Measurements from ENCODE around the gene PLIN5.

Gene PLIN5

GRCh38 chr19:4498694-4499093, 36.3 kb downstream of the PLIN5 start:
- DNase-seq (ENCODE audit: insufficient read length) (no peak), FAIRE-seq (no peak)
- TF ChIP-seq TAF1 (IDR thresholded peaks at IDR 0.05; ENCODE audit: borderline replicate concordance, low read depth, low read length) (no peak), POLR2AphosphoS5 (IDR thresholded peaks at IDR 0.05; ENCODE audit: low read depth, low read length) (no peak), POLR2A (IDR thresholded peaks at IDR 0.05; ENCODE audit: low read depth, low read length) (no peak)

GRCh38 chr19:4497770-4498389, 37.1 kb downstream of the PLIN5 start:
- FAIRE-seq, result no peak
- DNase-seq (ENCODE audit: insufficient read length), result no peak
- TF ChIP-seq POLR2A (IDR thresholded peaks at IDR 0.05; ENCODE audit: low read depth, low read length), result no peak
- no peak for TF ChIP-seq POLR2AphosphoS5 (IDR thresholded peaks at IDR 0.05; ENCODE audit: low read depth, low read length)
- no peak for TF ChIP-seq TAF1 (IDR thresholded peaks at IDR 0.05; ENCODE audit: borderline replicate concordance, low read depth, low read length)

- no peak for DNase-seq (ENCODE audit: insufficient read length)
- no peak for TF ChIP-seq POLR2AphosphoS5 (IDR thresholded peaks at IDR 0.05; ENCODE audit: low read depth, low read length)
- no peak for TF ChIP-seq POLR2A (IDR thresholded peaks at IDR 0.05; ENCODE audit: low read depth, low read length)
- TF ChIP-seq TAF1 (IDR thresholded peaks at IDR 0.05; ENCODE audit: borderline replicate concordance, low read depth, low read length), result no peak
- FAIRE-seq, result no peak
These were observed 38.7 kb downstream of the PLIN5 start for GRCh38 chr19:4496304-4496703.

- DNase-seq (ENCODE audit: insufficient read length) (no peak), FAIRE-seq (no peak)
- TF ChIP-seq POLR2AphosphoS5 (IDR thresholded peaks at IDR 0.05; ENCODE audit: low read depth, low read length) (no peak), POLR2A (IDR thresholded peaks at IDR 0.05; ENCODE audit: low read depth, low read length) (no peak), TAF1 (IDR thresholded peaks at IDR 0.05; ENCODE audit: borderline replicate concordance, low read depth, low read length) (no peak)
These were observed 39.6 kb downstream of the PLIN5 start for GRCh38 chr19:4495471-4495870.

GRCh38 chr19:4494691-4495064, 40.3 kb downstream of the PLIN5 start:
- TF ChIP-seq POLR2A (IDR thresholded peaks at IDR 0.05; ENCODE audit: low read depth, low read length) (no peak), POLR2AphosphoS5 (IDR thresholded peaks at IDR 0.05; ENCODE audit: low read depth, low read length) (no peak), TAF1 (IDR thresholded peaks at IDR 0.05; ENCODE audit: borderline replicate concordance, low read depth, low read length) (no peak)
- no peak for DNase-seq (ENCODE audit: insufficient read length)
- no peak for FAIRE-seq

- no peak for TF ChIP-seq POLR2A (IDR thresholded peaks at IDR 0.05; ENCODE audit: low read depth, low read length)
- TF ChIP-seq TAF1 (IDR thresholded peaks at IDR 0.05; ENCODE audit: borderline replicate concordance, low read depth, low read length), result no peak
- DNase-seq (ENCODE audit: insufficient read length) (no peak), FAIRE-seq (no peak)
These were observed 40.9 kb downstream of the PLIN5 start for GRCh38 chr19:4493929-4494690.

GRCh38 chr19:4493104-4493928, 41.7 kb downstream of the PLIN5 start:
- FAIRE-seq (no peak), DNase-seq (ENCODE audit: insufficient read length) (no peak)
- no peak for TF ChIP-seq POLR2AphosphoS5 (IDR thresholded peaks at IDR 0.05; ENCODE audit: low read depth, low read length)
- TF ChIP-seq POLR2A (IDR thresholded peaks at IDR 0.05; ENCODE audit: low read depth, low read length), result no peak
- TF ChIP-seq TAF1 (IDR thresholded peaks at IDR 0.05; ENCODE audit: borderline replicate concordance, low read depth, low read length), result no peak

DNA sequence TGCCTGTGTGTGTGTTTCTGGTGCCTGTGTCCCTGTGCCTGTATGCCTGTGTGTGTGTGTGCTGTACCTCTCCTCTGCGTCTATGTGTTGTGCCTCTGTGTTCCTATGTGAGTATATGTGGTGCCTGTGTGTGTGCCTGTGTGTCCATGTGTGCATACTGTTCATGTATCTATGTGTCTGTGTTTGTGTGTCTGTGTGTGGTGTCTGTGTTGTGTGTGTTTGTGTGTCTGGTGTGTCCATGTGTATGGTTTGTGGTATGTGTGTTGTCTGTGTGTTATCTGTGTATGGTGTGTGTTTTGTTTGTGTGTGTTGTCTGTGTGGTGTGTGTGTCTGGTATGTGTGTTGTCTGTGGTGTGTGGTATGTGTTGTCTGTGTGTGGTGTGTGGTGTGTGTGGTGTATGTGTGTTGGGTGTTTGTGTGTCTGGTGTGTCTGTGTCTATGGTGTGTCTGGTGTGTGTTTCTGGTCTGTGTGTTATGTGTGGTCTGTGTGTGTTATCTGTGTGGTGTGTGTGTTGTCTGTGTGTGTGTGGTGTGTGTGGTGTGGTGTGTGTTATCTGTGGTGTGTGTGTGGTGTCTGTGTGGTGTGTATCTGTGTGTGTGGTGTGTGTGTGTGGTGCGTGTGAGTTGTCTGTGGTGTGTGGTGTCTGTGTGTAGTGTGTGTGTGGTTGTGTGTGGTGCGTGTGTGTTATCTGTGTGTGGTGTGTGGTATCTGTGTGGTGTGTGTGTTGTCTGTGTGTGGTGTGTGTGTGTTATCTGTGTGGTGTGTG, 42.5 kb downstream of the PLIN5 start:
- DNase-seq (ENCODE audit: insufficient read length) (no peak), FAIRE-seq (peak; percentile 92)
- no peak for TF ChIP-seq POLR2AphosphoS5 (IDR thresholded peaks at IDR 0.05; ENCODE audit: low read depth, low read length)
- TF ChIP-seq POLR2A (IDR thresholded peaks at IDR 0.05; ENCODE audit: low read depth, low read length), result no peak
- no peak for TF ChIP-seq TAF1 (IDR thresholded peaks at IDR 0.05; ENCODE audit: borderline replicate concordance, low read depth, low read length)

DNA sequence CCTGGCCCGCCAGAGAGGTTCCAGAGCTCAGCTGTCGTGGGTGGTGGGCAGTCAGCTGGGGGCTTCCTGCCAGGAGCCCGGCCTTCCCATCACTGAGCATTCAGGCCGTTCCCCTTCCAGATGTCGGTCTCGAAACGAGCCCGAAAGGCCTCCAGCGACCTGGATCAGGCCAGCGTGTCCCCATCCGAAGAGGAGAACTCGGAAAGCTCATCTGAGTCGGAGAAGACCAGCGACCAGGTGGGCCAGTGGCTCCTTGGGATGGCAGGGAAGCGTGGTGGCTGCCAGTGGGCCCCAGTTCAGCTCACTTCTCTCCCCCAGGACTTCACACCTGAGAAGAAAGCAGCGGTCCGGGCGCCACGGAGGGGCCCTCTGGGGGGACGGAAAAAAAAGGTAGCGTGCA, 43.6 kb downstream of the PLIN5 start:
- FAIRE-seq (no peak), DNase-seq (ENCODE audit: insufficient read length) (no peak)
- no peak for TF ChIP-seq POLR2AphosphoS5 (IDR thresholded peaks at IDR 0.05; ENCODE audit: low read depth, low read length)
- TF ChIP-seq POLR2A (IDR thresholded peaks at IDR 0.05; ENCODE audit: low read depth, low read length), result no peak
- TF ChIP-seq TAF1 (IDR thresholded peaks at IDR 0.05; ENCODE audit: borderline replicate concordance, low read depth, low read length), result no peak

GRCh38 chr19:4488496-4488895, 46.5 kb downstream of the PLIN5 start:
- TF ChIP-seq TAF1 (IDR thresholded peaks at IDR 0.05; ENCODE audit: borderline replicate concordance, low read depth, low read length), result no peak
- no peak for TF ChIP-seq POLR2AphosphoS5 (IDR thresholded peaks at IDR 0.05; ENCODE audit: low read depth, low read length)
- TF ChIP-seq POLR2A (IDR thresholded peaks at IDR 0.05; ENCODE audit: low read depth, low read length), result no peak
- DNase-seq (ENCODE audit: insufficient read length) (no peak), FAIRE-seq (no peak)

GRCh38 chr19:4487572-4487971, 47.5 kb downstream of the PLIN5 start:
- FAIRE-seq, result no peak
- peak; percentile 9 for DNase-seq (ENCODE audit: insufficient read length)
- no peak for TF ChIP-seq POLR2AphosphoS5 (IDR thresholded peaks at IDR 0.05; ENCODE audit: low read depth, low read length)
- TF ChIP-seq TAF1 (IDR thresholded peaks at IDR 0.05; ENCODE audit: borderline replicate concordance, low read depth, low read length), result no peak
- TF ChIP-seq POLR2A (IDR thresholded peaks at IDR 0.05; ENCODE audit: low read depth, low read length), result no peak
